ENCODE data around the gene ZNF14. TPM values are rescaled to one million over a fixed set of nuclear protein-coding genes. Genes with fewer than 3 reads are reported as not detected.
"Not testable (repeated sequence)": the region's sequence is repeated elsewhere in the genome, so short reads cannot be mapped to it uniquely, and the experiment has no call there.

The ZNF14 gene
- total RNA-seq: 6.4 TPM
- long read RNA-seq, transcript ZNF14-201 (4 exons, 2,949 nt): major isoform, 11 of 11 reads
- long read RNA-seq, partial matches to known transcripts: 0 of 11 reads
- long read RNA-seq, other reads (novel, unspliced or antisense): 0 of 11 reads

DNA sequence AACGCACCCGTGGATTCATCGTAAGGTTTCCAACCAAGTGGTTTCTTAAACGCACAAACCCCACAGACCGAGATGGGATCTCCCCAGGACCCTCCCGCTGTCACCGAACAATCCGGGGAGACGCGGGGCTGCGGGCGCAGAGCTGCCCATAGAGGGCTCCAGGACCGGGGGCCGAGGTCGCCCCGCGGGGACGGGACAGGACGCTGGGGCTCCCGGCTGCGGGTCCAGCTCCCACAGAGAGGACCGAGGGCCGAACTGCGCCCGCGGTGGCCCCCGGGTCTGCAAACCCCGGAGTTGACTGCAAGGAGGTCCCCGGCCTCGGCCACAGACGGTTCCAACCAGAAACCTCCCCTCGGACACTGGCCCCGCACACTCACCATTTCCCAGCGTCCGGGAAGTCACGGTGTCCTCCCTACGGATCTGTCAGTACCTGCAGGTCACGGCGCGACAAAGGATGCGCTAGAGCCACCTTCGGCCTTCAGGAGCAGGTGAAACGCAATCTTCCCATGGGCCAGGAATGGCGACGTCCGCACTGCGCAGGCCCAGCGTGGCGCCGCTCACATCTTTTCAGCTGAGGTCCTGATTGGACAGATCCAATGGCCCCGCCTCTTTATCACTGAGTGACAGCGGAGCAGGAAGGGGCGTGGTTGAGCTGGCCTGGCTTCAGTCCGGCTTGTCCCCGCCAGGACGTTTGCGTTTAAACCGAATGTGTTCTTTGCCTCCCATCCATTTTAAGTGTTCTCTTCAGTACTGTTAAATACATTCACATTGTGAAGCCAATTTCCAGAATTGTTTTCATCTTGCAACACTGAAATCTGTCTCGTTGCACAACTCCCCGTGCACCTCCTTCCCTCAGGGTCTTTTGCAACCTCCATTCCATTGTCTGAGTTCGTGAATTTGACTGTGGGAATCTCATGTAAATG is at the start of gene ZNF14:
Gene ZNF14, minus strand, starts transcription at position 534 of the 923 bp plus-strand sequence. Its CDS starts 154 bp downstream, at position 380.
- no peaks in the 10 kb centered on the region for H3K27me3 ChIP-seq
- peak; percentile 94 for DNase-seq
- peak within 1 kb of the TSS; percentile 80 for H3K27ac ChIP-seq
- ATAC-seq: peak; percentile 100
- peak within 1 kb of the TSS; percentile 83 for H3K4me3 ChIP-seq
- peaks cover 4% of the 10 kb centered on the region for H3K4me1 ChIP-seq
- no peaks in the 10 kb centered on the region for H3K36me3 ChIP-seq
- TF ChIP-seq, protein P1, sequence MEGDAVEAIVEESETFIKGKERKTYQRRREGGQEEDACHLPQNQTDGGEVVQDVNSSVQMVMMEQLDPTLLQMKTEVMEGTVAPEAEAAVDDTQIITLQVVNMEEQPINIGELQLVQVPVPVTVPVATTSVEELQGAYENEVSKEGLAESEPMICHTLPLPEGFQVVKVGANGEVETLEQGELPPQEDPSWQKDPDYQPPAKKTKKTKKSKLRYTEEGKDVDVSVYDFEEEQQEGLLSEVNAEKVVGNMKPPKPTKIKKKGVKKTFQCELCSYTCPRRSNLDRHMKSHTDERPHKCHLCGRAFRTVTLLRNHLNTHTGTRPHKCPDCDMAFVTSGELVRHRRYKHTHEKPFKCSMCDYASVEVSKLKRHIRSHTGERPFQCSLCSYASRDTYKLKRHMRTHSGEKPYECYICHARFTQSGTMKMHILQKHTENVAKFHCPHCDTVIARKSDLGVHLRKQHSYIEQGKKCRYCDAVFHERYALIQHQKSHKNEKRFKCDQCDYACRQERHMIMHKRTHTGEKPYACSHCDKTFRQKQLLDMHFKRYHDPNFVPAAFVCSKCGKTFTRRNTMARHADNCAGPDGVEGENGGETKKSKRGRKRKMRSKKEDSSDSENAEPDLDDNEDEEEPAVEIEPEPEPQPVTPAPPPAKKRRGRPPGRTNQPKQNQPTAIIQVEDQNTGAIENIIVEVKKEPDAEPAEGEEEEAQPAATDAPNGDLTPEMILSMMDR (IDR thresholded peaks at IDR 0.05): peak; percentile 24
- intact Hi-C loops (cut with DNase I): no loop called here
- peaks cover 10% of the 10 kb centered on the region for H3K9me3 ChIP-seq

DNA sequence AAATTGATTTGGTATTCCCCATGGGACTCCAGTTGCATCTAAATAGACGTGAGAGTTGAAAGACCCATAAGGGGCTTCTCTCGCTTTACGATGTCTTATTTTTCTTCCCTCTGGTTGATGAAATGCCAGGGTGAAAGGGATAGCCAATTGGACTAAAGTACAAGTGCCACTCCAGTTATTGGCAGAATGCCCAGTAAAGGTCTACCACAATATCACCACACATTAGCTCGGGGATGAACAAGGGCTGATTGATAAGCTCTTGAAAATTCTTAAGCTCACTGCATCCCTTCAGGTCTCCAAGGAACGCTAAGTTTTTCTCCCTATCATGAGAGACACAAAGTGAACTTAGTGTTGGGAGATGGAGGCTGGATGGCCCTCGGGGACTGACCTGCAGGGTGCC is 48.9 kb upstream of the ZNF14 start:
- H3K27ac ChIP-seq; H3K4me1 ChIP-seq; H3K36me3 ChIP-seq; ATAC-seq; H3K9me3 ChIP-seq; H3K4me3 ChIP-seq; DNase-seq; H3K27me3 ChIP-seq; intact Hi-C loops (cut with DNase I): not testable (repeated sequence)

DNA sequence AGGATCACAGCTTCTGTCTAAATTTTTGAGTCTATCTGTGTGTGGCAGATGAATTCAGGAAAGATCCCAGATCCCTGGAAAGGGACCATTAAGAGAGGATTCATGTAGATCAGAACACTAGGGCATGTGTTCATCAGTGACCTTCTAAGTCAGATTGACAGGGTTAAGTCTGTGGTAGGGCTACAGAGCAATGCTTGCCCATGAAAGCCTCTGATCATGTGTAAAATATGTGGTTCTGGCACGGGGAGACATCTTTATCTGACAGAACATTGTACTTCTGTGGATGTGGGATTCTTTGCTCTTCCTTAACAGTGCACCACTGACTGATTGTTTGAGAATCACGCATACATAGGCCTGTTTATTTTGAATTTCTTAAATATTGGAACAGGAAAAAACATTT is 45.8 kb upstream of the ZNF14 start:
- no peaks in the 10 kb centered on the region for H3K9me3 ChIP-seq
- no peaks in the 10 kb centered on the region for H3K36me3 ChIP-seq
- H3K27me3 ChIP-seq: no peaks in the 10 kb centered on the region
- H3K4me3 ChIP-seq: no peak overlapping the region
- TF ChIP-seq, protein P1 (IDR thresholded peaks at IDR 0.05): no peak
- ATAC-seq (no peak), DNase-seq (no peak)
- peaks cover 13% of the 10 kb centered on the region for H3K4me1 ChIP-seq
- intact Hi-C loops (cut with DNase I): no loop called here
- H3K27ac ChIP-seq: no peak overlapping the region

DNA sequence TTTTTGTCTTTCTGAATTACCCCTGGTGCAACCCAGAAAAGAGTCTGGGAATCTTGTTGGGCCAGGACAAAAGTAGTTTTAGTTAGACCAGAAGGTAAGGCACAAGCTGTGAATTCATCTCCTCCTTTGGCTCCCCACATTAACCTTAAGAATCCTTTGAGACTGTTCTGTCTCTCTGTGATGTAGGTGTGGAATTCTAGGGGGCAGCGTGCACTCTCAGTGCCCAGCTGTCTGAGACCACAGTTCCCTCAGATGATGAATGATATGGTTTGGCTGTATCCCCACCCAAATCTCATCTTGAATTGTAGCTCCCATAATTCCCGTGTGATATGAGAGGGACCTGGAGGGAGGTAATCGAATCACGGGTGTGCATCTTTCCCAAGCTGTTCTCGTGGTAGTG is 44.8 kb upstream of the ZNF14 start:
- TF ChIP-seq, protein P1 (IDR thresholded peaks at IDR 0.05): no peak
- Histone ChIP-seq H3K27me3 (no peaks in the 10 kb centered on the region), H3K4me3 (peak overlapping the region; percentile 53), H3K4me1 (peaks cover 13% of the 10 kb centered on the region), H3K27ac (no peak overlapping the region), H3K9me3 (no peaks in the 10 kb centered on the region), H3K36me3 (no peaks in the 10 kb centered on the region)
- intact Hi-C loops (cut with DNase I): no loop called here
- DNase-seq (no peak), ATAC-seq (no peak)

DNA sequence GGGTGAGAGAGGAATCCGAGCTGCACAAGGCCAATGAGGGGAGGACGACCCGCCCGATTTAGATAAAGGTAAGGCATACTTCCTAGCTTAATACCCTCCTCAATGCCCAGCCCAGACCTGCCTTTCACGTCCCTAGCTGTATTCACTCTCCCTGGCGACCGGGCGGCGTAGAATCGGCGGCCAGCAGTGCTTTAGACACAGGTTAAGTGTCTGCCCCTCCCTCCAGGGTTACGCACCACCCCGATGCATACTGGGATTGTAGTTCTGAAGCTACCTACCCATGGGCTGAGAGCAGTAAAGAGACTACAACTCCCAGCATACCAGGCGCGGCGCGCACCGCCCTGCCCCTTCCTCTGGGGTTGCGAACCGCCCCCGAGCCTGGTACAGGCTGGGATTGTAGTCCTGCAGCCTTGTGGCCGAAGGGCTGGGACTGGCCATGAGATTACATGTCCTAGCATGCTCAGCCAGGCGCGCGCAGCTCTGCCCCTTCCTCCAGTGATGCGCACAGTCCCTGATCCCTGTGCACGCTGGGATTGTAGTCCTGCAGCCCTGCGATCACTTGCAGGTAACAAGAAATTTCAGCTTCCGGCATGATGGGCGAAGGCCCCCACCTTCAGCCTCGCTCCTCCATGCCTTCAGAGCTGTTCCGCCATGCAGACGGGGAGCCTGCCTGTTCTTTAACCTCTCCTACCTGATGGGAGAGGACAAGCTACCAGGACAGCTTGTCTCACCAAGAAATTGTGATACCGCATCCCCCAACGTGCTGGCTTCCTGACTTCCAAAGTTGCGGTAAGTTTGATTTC is 43.5 kb upstream of the ZNF14 start:
- H3K36me3 ChIP-seq: no peaks in the 10 kb centered on the region
- no peaks in the 10 kb centered on the region for H3K9me3 ChIP-seq
- intact Hi-C loops (cut with DNase I): no loop called here
- peaks cover 13% of the 10 kb centered on the region for H3K4me1 ChIP-seq
- ATAC-seq: peak; percentile 100
- TF ChIP-seq, protein P1 (IDR thresholded peaks at IDR 0.05): no peak
- DNase-seq: peak; percentile 99
- no peaks in the 10 kb centered on the region for H3K27me3 ChIP-seq
- peak overlapping the region; percentile 53 for H3K4me3 ChIP-seq
- peak overlapping the region; percentile 88 for H3K27ac ChIP-seq

DNA sequence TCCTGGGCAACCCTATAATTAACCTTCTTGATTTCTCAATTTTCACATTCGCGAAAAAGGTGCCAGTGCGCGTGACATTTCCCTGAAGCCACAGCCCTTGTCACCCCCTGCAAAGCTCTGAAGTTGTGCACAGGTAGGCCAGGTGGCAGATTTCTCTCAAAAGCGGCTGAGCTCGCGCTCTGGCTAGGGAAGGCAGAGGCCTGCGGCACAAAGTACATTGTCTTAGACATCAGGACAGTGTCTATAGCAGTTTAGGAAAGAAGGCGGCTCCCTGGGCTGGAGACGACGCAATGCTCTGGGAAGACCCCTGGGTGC is 42.9 kb upstream of the ZNF14 start:
- Histone ChIP-seq H3K36me3 (no peaks in the 10 kb centered on the region), H3K4me1 (peaks cover 13% of the 10 kb centered on the region), H3K9me3 (no peaks in the 10 kb centered on the region), H3K4me3 (peak overlapping the region; percentile 53), H3K27me3 (no peaks in the 10 kb centered on the region), H3K27ac (peak overlapping the region; percentile 88)
- DNase-seq (no peak), ATAC-seq (no peak)
- TF ChIP-seq, protein P1 (IDR thresholded peaks at IDR 0.05): no peak
- intact Hi-C loops (cut with DNase I): no loop called here
